ENCODE measurements around the gene IDH2.

- TF ChIP-seq REST (IDR thresholded peaks at IDR 0.05; ENCODE audit: insufficient read depth in 1 of 2, low read depth in 2 of 2, low read length in 2 of 2), result no peak
- no peak for TF ChIP-seq TAF1 (IDR thresholded peaks at IDR 0.05; ENCODE audit: borderline replicate concordance, insufficient read depth, low read length)
- TF ChIP-seq POLR2AphosphoS5 (IDR thresholded peaks at IDR 0.05; ENCODE audit: low read depth, low read length), result no peak
- TF ChIP-seq SIN3A (IDR thresholded peaks at IDR 0.05; ENCODE audit: borderline replicate concordance, insufficient read depth, low read length), result no peak
Measured at GRCh38 chr15:90036343-90036742, 65.9 kb downstream of the IDH2 start.

Data from PFSK-1 (cell line).